ENCODE data around the gene DOCK10.

Gene DOCK10

GRCh38 chr2:224846686-224847085 is 195.6 kb downstream of the DOCK10 start:
- TF ChIP-seq ZBTB7A (IDR thresholded peaks at IDR 0.05; ENCODE audit: low read depth) (no peak), NFIC (IDR thresholded peaks at IDR 0.05) (no peak), CREB1 (IDR thresholded peaks at IDR 0.05; ENCODE audit: low read depth) (no peak), RAD21 (IDR thresholded peaks at IDR 0.05; ENCODE audit: low read depth) (no peak), EGR1 (IDR thresholded peaks at IDR 0.05) (no peak), FOXM1 (IDR thresholded peaks at IDR 0.05; ENCODE audit: borderline replicate concordance, low read depth) (no peak), YY1 (IDR thresholded peaks at IDR 0.05; ENCODE audit: low read depth) (no peak), TAF1 (IDR thresholded peaks at IDR 0.05; ENCODE audit: low read depth) (no peak), EP300 (IDR thresholded peaks at IDR 0.05; ENCODE audit: borderline replicate concordance) (no peak), TEAD4 (IDR thresholded peaks at IDR 0.05) (no peak), REST (IDR thresholded peaks at IDR 0.05; ENCODE audit: low read depth) (no peak), CEBPB (IDR thresholded peaks at IDR 0.05) (no peak), TCF12 (IDR thresholded peaks at IDR 0.05; ENCODE audit: low read depth) (no peak)
- TF ChIP-seq, protein P1, sequence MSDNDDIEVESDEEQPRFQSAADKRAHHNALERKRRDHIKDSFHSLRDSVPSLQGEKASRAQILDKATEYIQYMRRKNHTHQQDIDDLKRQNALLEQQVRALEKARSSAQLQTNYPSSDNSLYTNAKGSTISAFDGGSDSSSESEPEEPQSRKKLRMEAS (IDR thresholded peaks at IDR 0.05): no peak
- TF ChIP-seq, protein P2, sequence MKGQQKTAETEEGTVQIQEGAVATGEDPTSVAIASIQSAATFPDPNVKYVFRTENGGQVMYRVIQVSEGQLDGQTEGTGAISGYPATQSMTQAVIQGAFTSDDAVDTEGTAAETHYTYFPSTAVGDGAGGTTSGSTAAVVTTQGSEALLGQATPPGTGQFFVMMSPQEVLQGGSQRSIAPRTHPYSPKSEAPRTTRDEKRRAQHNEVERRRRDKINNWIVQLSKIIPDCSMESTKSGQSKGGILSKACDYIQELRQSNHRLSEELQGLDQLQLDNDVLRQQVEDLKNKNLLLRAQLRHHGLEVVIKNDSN (IDR thresholded peaks at IDR 0.05): no peak

DNA sequence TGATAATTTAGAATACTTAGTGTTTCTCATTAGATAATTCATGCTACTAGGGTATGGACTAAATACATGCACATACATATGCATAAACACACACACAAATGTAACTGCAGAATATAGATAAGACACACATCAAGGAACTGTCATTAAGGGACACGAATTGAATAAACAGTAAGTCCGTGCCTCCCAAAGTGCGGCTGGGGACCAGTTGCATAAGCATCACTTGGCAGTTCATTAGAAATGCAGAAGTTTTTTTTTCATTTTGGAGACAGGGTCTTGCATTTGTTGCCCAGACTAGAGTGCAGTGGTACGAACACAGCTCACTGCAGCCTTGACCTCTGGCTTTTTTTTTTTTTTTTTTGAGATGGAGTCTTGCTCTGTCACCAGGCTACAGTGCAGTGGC is 196.1 kb downstream of the DOCK10 start:
- TF ChIP-seq ZBTB7A (IDR thresholded peaks at IDR 0.05; ENCODE audit: low read depth) (no peak), NFIC (IDR thresholded peaks at IDR 0.05) (no peak), FOXM1 (IDR thresholded peaks at IDR 0.05; ENCODE audit: borderline replicate concordance, low read depth) (no peak), REST (IDR thresholded peaks at IDR 0.05; ENCODE audit: low read depth) (no peak), CEBPB (IDR thresholded peaks at IDR 0.05) (no peak), TCF12 (IDR thresholded peaks at IDR 0.05; ENCODE audit: low read depth) (no peak), CREB1 (IDR thresholded peaks at IDR 0.05; ENCODE audit: low read depth) (no peak), EGR1 (IDR thresholded peaks at IDR 0.05) (no peak), YY1 (IDR thresholded peaks at IDR 0.05; ENCODE audit: low read depth) (no peak), TAF1 (IDR thresholded peaks at IDR 0.05; ENCODE audit: low read depth) (no peak), RAD21 (IDR thresholded peaks at IDR 0.05; ENCODE audit: low read depth) (no peak), TEAD4 (IDR thresholded peaks at IDR 0.05) (no peak)
- TF ChIP-seq, protein P2 (IDR thresholded peaks at IDR 0.05): no peak
- TF ChIP-seq, protein P1 (IDR thresholded peaks at IDR 0.05): no peak

- TF ChIP-seq REST (IDR thresholded peaks at IDR 0.05; ENCODE audit: low read depth) (no peak), YY1 (IDR thresholded peaks at IDR 0.05; ENCODE audit: low read depth) (no peak), EP300 (IDR thresholded peaks at IDR 0.05; ENCODE audit: borderline replicate concordance) (no peak), CREB1 (IDR thresholded peaks at IDR 0.05; ENCODE audit: low read depth) (no peak), NFIC (IDR thresholded peaks at IDR 0.05) (no peak), ZBTB7A (IDR thresholded peaks at IDR 0.05; ENCODE audit: low read depth) (no peak), TAF1 (IDR thresholded peaks at IDR 0.05; ENCODE audit: low read depth) (no peak), TEAD4 (IDR thresholded peaks at IDR 0.05) (no peak), FOXM1 (IDR thresholded peaks at IDR 0.05; ENCODE audit: borderline replicate concordance, low read depth) (no peak)
- TF ChIP-seq, protein P1 (IDR thresholded peaks at IDR 0.05): no peak
- TF ChIP-seq, protein P2 (IDR thresholded peaks at IDR 0.05): no peak
Observed at GRCh38 chr2:224843141-224843540, 199.1 kb downstream of the DOCK10 start.

GRCh38 chr2:224841910-224842309 is 200.4 kb downstream of the DOCK10 start:
- TF ChIP-seq CREB1 (IDR thresholded peaks at IDR 0.05; ENCODE audit: low read depth): no peak
- TF ChIP-seq NFIC (IDR thresholded peaks at IDR 0.05): no peak
- no peak for TF ChIP-seq EP300 (IDR thresholded peaks at IDR 0.05; ENCODE audit: borderline replicate concordance)
- no peak for TF ChIP-seq ZBTB7A (IDR thresholded peaks at IDR 0.05; ENCODE audit: low read depth)
- no peak for TF ChIP-seq YY1 (IDR thresholded peaks at IDR 0.05; ENCODE audit: low read depth)
- TF ChIP-seq, protein P1 (IDR thresholded peaks at IDR 0.05): no peak
- TF ChIP-seq TCF12 (IDR thresholded peaks at IDR 0.05; ENCODE audit: low read depth): no peak
- no peak for TF ChIP-seq TEAD4 (IDR thresholded peaks at IDR 0.05)
- TF ChIP-seq EGR1 (IDR thresholded peaks at IDR 0.05): no peak
- TF ChIP-seq, protein P2 (IDR thresholded peaks at IDR 0.05): no peak
- TF ChIP-seq TAF1 (IDR thresholded peaks at IDR 0.05; ENCODE audit: low read depth): no peak
- TF ChIP-seq RAD21 (IDR thresholded peaks at IDR 0.05; ENCODE audit: low read depth): no peak
- TF ChIP-seq FOXM1 (IDR thresholded peaks at IDR 0.05; ENCODE audit: borderline replicate concordance, low read depth): no peak
- no peak for TF ChIP-seq CEBPB (IDR thresholded peaks at IDR 0.05)
- TF ChIP-seq REST (IDR thresholded peaks at IDR 0.05; ENCODE audit: low read depth): no peak

Measured in Ishikawa (cell line).